ENCODE results near the gene TMEM63A.

GRCh38 chr1:225903623-225904022 lies 21.4 kb upstream of the TMEM63A start:
- TF ChIP-seq CTCF (IDR thresholded peaks at IDR 0.05; ENCODE audit: borderline replicate concordance, extremely low read depth, low read length, poor library complexity, severe bottlenecking) (no peak), EZH2 (IDR thresholded peaks at IDR 0.05; ENCODE audit: borderline replicate concordance, low read depth, low read length, severe bottlenecking) (no peak)

All from DND-41 (cell line).